ENCODE data around the gene ACMSD.

DNA sequence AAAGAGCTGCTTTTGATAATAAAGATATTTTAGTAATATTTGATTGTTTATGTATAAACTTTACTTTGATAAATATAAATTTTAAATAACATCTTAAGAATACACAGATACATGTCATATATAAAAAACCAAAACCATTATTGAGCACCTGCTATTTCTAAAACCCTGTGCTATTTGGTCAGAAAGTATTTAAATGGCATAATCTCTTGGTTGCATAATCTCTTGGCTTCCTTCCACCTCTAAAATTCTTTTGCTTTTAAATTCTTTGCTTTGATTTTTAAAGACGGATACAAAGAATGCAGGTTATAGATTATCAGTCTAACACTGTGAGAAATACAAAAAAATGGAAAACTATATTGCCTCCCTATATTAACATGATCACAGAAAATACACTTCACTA lies 36.9 kb downstream of the ACMSD start:
- TF ChIP-seq, protein P1, sequence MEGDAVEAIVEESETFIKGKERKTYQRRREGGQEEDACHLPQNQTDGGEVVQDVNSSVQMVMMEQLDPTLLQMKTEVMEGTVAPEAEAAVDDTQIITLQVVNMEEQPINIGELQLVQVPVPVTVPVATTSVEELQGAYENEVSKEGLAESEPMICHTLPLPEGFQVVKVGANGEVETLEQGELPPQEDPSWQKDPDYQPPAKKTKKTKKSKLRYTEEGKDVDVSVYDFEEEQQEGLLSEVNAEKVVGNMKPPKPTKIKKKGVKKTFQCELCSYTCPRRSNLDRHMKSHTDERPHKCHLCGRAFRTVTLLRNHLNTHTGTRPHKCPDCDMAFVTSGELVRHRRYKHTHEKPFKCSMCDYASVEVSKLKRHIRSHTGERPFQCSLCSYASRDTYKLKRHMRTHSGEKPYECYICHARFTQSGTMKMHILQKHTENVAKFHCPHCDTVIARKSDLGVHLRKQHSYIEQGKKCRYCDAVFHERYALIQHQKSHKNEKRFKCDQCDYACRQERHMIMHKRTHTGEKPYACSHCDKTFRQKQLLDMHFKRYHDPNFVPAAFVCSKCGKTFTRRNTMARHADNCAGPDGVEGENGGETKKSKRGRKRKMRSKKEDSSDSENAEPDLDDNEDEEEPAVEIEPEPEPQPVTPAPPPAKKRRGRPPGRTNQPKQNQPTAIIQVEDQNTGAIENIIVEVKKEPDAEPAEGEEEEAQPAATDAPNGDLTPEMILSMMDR (IDR thresholded peaks at IDR 0.05 in 4 of 5, conservative IDR thresholded peaks at IDR 0.05 in 1 of 5): no peak
- no peak for TF ChIP-seq POLR2A (IDR thresholded peaks at IDR 0.05)

Data from gastrocnemius medialis (tissue), 4 donors.